Measurements from ENCODE around the gene BCAS1.

BCAS1 gene

GRCh38 chr20:54026295-54027064, 43.9 kb downstream of the BCAS1 start:
- peak overlapping the region; percentile 50 for H3K27ac ChIP-seq
- no peak for TF ChIP-seq CTCF (conservative IDR thresholded peaks at IDR 0.05)

GRCh38 chr20:54025251-54025771, 45.1 kb downstream of the BCAS1 start:
- H3K27ac ChIP-seq: no peak overlapping the region
- TF ChIP-seq CTCF (conservative IDR thresholded peaks at IDR 0.05): no peak

GRCh38 chr20:54023406-54023805, 47.0 kb downstream of the BCAS1 start:
- H3K27ac ChIP-seq: no peak overlapping the region
- TF ChIP-seq CTCF (conservative IDR thresholded peaks at IDR 0.05): no peak

- TF ChIP-seq CTCF (conservative IDR thresholded peaks at IDR 0.05): no peak
- no peak overlapping the region for H3K27ac ChIP-seq
Observed at GRCh38 chr20:54021446-54022235, 48.8 kb downstream of the BCAS1 start.

- TF ChIP-seq CTCF (conservative IDR thresholded peaks at IDR 0.05): no peak
Observed at GRCh38 chr20:54020868-54021267, 49.5 kb downstream of the BCAS1 start.

GRCh38 chr20:54020348-54020747, 50.0 kb downstream of the BCAS1 start:
- TF ChIP-seq CTCF (conservative IDR thresholded peaks at IDR 0.05): no peak
- H3K27ac ChIP-seq: no peak overlapping the region

More at GRCh38 chr20:54020868-54021267, 49.5 kb downstream of the BCAS1 start:
- H3K27ac ChIP-seq: no peak overlapping the region

- TF ChIP-seq CTCF (conservative IDR thresholded peaks at IDR 0.05): no peak
- no peak overlapping the region for H3K27ac ChIP-seq
Observed at GRCh38 chr20:54019585-54019984, 50.8 kb downstream of the BCAS1 start.

Measured in VCaP (cell line).